ENCODE data around the gene PRAMEF17.
"Not testable (repeated sequence)": the region's sequence is repeated elsewhere in the genome, so short reads cannot be mapped to it uniquely, and the experiment has no call there.

- TF ChIP-seq, protein P1, sequence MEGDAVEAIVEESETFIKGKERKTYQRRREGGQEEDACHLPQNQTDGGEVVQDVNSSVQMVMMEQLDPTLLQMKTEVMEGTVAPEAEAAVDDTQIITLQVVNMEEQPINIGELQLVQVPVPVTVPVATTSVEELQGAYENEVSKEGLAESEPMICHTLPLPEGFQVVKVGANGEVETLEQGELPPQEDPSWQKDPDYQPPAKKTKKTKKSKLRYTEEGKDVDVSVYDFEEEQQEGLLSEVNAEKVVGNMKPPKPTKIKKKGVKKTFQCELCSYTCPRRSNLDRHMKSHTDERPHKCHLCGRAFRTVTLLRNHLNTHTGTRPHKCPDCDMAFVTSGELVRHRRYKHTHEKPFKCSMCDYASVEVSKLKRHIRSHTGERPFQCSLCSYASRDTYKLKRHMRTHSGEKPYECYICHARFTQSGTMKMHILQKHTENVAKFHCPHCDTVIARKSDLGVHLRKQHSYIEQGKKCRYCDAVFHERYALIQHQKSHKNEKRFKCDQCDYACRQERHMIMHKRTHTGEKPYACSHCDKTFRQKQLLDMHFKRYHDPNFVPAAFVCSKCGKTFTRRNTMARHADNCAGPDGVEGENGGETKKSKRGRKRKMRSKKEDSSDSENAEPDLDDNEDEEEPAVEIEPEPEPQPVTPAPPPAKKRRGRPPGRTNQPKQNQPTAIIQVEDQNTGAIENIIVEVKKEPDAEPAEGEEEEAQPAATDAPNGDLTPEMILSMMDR (IDR thresholded peaks at IDR 0.05), result not testable (repeated sequence)
- TF ChIP-seq POLR2A (IDR thresholded peaks at IDR 0.05), result not testable (repeated sequence)
Measured at GRCh38 chr1:13410150-13410549, 20.7 kb downstream of the PRAMEF17 start, which contains the start of gene PRAMEF20.
